GM19463 (cell line): ENCODE results near the gene TMC3.

Source experiments
- ATAC-seq: cut with Tn5 transposase; IDR thresholded peaks from one replicate; pipeline ENCODE4 v1.9.1; 2021; ENCODE audit warnings: mild to moderate bottlenecking, moderate library complexity; ENCODE audit not compliant: unreplicated experiment

TMC3 gene

GRCh38 chr15:81323944-81324881 is 49.8 kb downstream of the TMC3 start, which contains the start of gene STARD5:
STARD5 (minus strand) TSS chr15:81324141; CDS start chr15:81324099, 42 bp downstream.
- ATAC-seq, result peak; percentile 99

- peak; percentile 3 for ATAC-seq
Observed at GRCh38 chr15:81323559-81323943, 50.5 kb downstream of the TMC3 start.

GRCh38 chr15:81322676-81323253 is 51.2 kb downstream of the TMC3 start:
- no peak for ATAC-seq

- no peak for ATAC-seq
Observed at GRCh38 chr15:81321667-81322066, 52.3 kb downstream of the TMC3 start.

GRCh38 chr15:81317642-81318017 is 56.4 kb downstream of the TMC3 start:
- ATAC-seq, result no peak

- ATAC-seq, result no peak
Observed at GRCh38 chr15:81316267-81316666, 57.7 kb downstream of the TMC3 start.

- peak; percentile 51 for ATAC-seq
Observed at GRCh38 chr15:81315452-81316175, 58.4 kb downstream of the TMC3 start.

GRCh38 chr15:81314378-81314777 is 59.6 kb downstream of the TMC3 start:
- no peak for ATAC-seq

GRCh38 chr15:81313686-81314085 is 60.3 kb downstream of the TMC3 start:
- ATAC-seq, result no peak

- no peak for ATAC-seq
Observed at GRCh38 chr15:81312790-81313543, 61.0 kb downstream of the TMC3 start.

- ATAC-seq, result no peak
Observed at GRCh38 chr15:81311752-81312464, 62.1 kb downstream of the TMC3 start.

- ATAC-seq, result no peak
Observed at GRCh38 chr15:81310480-81310879, 63.5 kb downstream of the TMC3 start.

- no peak for ATAC-seq
Observed at GRCh38 chr15:81309647-81310450, 64.2 kb downstream of the TMC3 start.

- no peak for ATAC-seq
Observed at GRCh38 chr15:81308260-81308659, 65.8 kb downstream of the TMC3 start.

- no peak for ATAC-seq
Observed at GRCh38 chr15:81304226-81304625, 69.8 kb downstream of the TMC3 start.

- ATAC-seq, result no peak
Observed at GRCh38 chr15:81303244-81304225, 70.5 kb downstream of the TMC3 start.

- no peak for ATAC-seq
Observed at GRCh38 chr15:81302701-81303109, 71.3 kb downstream of the TMC3 start.

- ATAC-seq, result peak; percentile 82
Observed at GRCh38 chr15:81301815-81302399, 72.1 kb downstream of the TMC3 start.
